GM18519 (cell line): ENCODE results near the gene MLPH.

Source experiments
- ATAC-seq: cut with Tn5 transposase; IDR thresholded peaks from one replicate; pipeline ENCODE4 v1.9.1; 2021; ENCODE audit warnings: mild to moderate bottlenecking, moderate library complexity; ENCODE audit not compliant: unreplicated experiment, low FRiP score

The MLPH gene

DNA sequence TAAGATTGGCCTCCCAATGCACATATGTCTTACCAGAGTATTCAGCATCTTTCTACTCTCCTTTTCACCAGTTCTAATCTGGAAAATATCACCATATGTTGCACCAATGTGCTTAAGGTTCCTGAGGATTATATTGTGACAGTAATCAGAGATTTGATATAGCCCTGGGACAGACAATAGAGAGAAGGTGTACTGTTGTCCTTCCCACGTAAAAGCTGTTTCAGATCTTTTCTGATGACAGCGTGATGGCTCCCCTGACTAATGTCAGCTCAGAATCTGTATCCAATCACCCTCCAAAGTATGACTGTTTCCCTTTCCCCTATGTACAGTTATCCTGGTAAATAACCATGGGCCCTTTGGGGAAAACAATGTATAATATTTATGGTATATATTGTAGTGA, 9.0 kb upstream of the MLPH start:
- ATAC-seq: no peak

DNA sequence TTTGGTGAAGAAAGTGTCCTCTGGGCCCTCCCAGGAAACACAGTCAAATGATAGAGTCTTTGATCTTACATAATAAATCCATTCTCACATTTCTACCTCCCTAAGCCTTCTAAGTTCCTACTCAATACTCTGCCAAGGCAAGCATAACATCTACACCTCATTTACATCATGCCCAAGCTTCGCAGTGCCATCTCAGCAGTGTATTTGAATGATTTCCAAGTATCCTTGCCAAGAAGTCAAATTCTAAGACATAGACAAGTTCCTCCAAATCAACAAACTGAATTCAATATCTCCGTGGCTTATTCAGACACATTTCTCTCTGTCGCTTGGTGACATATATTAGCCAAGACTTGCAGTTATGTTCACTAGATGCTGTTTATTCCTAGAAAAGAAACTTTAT, 8.1 kb upstream of the MLPH start:
- no peak for ATAC-seq

- ATAC-seq: no peak
These were observed 7.3 kb upstream of the MLPH start for GRCh38 chr2:237479747-237480146.

- ATAC-seq: no peak
These were observed 6.5 kb upstream of the MLPH start for GRCh38 chr2:237480556-237480955.

DNA sequence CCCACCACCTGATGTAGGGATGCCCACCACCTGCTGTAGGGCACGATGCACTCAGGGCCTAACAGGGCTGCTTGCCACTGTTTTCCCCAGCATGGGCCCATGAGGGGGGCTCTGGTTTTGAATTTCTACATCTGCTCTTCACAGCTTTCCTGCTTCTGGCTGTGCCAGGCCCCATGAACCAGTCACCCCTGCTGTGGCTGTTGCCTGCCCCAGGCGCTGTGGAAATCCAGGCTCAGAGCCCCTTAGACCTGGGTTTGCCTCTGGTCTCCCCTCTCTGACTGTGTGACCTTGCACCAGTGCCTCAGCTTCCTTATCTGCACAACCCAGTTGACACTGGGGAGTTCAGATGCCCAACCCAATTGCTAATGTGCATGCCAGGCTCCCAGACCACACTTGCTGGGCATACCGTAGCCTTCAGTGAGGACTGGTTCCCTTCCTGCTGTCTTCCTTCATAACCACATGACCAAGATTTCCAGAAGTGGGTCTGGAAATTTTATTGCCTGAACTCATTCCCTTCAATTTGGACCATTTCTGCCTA, 6.0 kb upstream of the MLPH start:
- no peak for ATAC-seq

- no peak for ATAC-seq
These were observed 4.6 kb upstream of the MLPH start for GRCh38 chr2:237482485-237482884.

DNA sequence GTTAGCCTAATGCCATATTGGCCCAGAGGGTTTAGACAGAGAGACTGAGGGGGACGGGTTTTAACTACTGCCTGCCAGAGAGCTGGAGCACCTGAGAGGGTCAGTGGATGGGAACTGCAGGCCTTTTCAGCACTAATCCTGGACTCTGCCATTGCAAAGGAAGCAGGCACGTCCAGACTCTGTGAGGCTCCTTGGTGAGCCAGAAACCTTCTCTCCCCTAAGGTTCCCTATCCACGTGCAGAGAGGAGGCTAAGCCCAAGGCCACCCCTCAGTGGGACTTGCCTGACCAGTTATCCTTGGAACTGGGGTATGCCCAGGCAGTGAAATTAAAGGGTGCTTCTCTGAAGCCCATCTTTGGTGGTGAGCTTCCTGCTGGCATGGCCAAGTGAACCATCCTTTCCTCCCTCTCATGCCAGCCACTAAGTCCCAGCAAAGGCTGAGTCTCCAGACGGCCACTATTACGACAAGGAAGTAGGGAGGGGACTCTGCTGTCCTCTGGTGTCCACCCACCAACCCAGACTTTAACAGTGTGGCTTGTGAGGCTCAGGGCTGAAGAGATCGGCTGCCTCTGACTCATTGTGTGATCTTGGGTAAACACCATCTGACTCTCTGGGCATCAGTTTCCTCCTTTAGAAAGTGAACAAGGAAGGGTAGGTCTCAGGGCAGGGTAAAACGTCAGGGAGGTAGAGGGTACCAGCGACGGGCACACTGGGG, 3.9 kb upstream of the MLPH start:
- ATAC-seq: no peak

- ATAC-seq: no peak
These were observed 1.7 kb upstream of the MLPH start for GRCh38 chr2:237485304-237485703.

DNA sequence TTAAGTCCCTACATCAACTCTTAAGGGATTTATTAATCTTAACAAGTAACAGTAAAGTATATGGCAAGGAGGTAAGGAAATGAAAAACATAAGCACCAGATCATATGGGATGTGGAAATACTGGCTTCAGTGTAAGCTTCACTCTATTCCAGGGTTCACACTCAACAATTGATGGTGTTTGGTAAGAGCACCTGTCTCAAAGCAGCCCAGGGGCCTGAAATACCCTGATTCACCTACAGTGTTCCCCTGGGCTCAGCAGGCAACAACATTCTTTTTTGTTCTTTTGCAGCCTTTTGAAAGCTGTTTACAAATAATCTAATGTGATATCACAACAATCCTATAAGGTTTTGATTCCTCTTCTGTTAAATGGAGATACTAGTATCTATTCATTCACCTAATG, 1.2 kb upstream of the MLPH start:
- no peak for ATAC-seq

DNA sequence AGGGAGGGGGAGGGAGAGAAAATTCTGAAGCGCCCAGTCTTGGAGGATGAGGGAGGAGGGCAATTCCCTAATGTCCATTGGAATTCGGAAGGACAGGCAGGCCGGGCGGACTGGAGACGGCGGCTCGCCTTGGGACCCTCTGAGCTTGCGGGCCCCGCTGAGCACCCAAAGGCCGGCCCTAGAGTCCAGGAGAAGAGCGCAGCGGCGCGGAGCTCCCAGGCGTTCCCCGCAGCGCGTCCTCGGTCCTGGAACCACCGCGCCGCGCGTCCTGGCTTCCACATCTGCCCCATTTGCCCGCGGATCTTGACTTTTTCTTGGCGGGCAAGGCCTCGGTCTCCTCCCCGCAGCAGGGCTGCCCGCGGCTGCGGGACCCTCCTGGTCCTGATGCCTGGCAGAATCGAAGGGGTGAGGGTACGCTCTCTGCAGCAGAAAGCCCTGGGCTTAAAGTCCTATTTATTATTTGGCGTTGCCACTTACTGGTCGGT, 675 bp upstream of the MLPH start:
- ATAC-seq: no peak

DNA sequence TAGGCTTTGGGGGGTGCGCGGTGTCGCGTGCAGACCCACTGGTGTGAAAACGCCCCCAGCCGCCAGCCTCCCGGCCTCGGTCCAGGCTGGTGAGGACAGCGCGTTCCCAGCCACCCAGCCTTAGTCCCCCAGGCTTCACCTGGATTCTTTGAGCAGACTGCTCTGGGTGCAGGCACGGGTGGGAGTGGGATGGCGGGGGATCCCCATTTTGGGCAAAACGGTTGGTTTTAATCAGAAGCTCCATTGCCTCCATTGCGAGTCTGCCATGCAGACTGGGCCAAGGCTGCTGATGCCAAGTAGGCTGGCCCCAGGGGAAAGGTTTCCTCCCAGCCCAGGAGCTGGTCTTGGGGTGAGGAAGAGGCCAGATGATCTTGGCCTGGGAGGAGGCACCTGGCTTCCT, 445 bp downstream of the MLPH start:
- ATAC-seq: no peak

DNA sequence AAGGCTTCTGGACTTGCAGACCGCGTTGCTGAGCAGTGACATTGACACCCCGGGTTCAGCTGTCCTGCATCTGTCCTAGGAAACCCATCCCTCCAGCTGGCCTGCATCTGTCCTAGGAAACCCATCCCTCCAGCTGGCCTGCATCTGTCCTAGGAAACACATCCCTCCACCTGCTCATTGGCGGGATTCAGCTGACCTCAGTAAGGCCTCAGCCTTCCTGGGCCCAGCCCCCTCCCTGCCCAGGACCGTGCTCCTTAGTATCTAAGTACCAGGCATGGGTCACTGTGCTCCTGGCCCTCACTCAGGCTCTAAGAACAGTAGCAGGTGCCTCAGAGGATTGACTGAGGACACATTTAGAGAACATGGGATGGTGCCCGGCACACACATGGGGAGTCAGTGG, 1.2 kb downstream of the MLPH start:
- no peak for ATAC-seq

DNA sequence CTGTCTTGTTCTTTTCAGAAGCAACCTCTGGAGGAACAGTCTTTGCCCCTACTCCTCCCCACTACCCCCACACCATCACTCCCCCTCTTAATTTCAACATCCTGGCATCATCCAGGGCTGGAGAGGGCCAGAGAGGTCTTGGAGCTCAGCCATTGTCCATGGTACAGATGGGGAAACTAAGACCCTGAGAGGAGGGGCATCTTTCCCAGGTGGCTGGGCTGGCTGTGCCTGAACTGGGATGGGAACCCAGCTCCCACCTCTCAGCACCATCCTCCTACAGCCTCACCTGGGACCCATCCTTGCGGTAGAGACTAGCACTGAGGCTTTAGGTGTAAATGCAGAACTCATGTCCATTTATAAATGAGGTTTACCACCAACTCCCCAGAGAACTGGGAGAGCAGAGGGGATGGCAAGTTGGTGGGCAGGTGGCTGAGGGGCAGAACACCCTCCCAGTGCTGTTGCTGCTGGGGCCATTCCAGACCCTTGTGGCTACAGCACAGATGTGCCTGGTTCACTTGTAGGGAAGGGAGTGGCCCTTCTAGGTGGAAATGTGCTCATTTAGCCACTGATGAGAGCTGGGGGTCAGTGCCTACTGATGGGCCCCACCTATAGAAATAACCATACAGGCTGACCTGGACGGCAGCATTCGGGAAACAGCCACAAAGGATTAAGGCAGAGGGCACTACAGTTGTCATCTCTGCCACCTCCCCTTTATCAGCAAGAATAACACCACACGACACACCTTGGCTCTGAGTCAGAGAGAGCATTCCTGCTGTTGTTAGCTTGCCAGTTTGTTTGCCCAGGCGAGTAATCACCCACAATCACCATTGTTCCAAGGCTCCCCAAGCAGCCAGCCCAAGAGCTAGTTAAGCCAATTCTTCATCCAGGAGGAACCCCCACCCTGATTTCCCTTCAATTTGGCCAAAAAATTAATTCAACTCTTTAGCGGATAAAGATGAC, 2.1 kb downstream of the MLPH start:
- no peak for ATAC-seq

DNA sequence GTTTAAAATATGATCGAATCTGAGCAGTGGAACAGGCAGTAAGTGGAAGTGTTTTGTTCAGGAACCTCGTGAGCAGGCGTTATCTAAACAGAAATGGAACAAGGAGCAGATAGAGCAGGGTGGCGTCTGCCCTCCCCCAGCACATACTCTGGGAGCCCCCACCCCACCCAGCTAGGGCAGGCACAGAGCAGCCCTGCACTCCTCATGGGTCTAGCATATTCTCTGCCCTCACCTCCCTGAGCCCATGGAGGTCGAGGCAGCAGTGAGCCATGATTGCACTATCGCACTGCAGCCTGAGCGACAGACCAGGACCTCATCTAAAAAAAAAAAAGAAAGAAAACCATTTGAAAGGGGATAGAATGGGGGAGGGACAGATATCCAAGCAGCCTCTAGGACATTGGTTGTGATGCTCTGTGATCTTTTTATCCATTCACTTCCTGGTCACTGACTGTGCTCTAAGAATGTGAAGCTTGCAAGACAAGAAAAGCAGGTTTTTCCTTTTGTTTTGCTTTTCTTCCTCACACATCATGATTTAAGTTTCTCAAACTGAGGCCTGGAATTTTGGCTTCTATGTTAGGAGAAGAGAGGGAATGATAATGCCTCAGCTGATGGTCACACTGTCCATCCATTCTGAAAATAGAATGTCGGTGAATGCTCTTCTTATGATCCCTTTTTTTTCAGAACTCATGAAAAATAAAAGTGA, 3.1 kb downstream of the MLPH start:
- no peak for ATAC-seq

- no peak for ATAC-seq
These were observed 3.7 kb downstream of the MLPH start for GRCh38 chr2:237490795-237491194.

- ATAC-seq: no peak
These were observed 4.6 kb downstream of the MLPH start for GRCh38 chr2:237491515-237492118.

DNA sequence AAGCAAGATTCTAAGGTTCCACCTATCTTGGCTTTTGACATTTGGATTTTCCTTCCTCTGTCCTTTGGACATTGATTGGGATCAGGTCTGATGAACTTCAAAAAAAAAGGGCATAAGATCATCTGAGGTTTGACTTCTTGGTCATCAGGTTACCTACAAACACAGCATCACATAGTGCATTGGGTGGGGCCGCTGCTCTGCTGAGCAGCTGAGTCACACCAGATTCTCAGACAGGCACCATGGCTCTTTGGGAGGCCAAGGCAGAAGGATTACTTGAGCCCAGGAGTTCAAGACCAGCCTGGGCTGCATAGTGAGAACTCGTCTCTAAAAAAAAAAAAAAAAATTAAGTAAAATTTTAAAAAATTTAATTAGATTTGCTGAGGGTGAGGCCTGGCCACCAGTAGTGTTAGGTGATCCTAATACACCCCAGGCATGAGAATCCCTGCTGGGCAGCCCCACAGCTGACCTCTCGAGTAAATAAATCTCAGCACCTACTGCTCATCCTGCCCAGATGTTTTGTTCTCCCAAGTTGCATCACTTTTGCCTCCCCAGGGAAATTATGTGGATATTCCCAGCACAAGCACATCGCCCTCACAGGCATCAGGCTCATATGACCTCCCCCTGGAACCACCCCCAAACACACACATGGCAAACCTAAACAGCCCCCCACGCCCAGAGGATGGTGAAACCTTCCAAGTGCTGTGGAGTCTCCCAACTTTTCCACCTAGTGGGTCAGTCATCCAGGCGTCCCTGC, 5.3 kb downstream of the MLPH start:
- no peak for ATAC-seq

DNA sequence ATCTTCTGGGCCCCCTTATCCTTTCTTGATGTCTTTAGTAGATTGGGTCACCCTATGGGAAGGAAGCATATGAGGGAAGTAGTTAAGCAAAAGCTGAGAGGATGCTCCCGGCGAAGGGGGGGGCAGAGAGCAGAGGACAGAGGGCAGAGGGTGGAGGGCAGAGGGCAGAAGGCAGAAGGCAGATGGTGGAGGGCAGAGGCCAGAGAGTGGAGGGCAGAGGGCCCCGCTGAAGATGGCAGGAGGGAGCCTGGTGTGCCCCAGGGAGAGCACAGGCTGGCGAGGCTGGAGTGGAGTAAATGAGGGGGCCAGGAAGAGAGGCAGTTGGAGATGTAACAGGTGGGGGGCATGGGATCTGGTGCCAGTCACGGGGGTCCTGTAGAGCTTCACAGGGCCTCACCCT, 7.0 kb downstream of the MLPH start:
- no peak for ATAC-seq

GRCh38 chr2:237495521-237496117, 8.6 kb downstream of the MLPH start:
- ATAC-seq: no peak
